ENCODE measurements around the gene CRYL1. TPM values are rescaled to one million over a fixed set of nuclear protein-coding genes. Genes with fewer than 3 reads are reported as not detected.

Gene CRYL1
- total RNA-seq, 1 experiment from 2014 or later: 3.7 TPM

GRCh38 chr13:20415306-20415679 is 110.4 kb downstream of the CRYL1 start:
- Histone ChIP-seq H3K79me1 (ENCODE audit: insufficient read depth, low read depth, low read length, poor library complexity, severe bottlenecking) (no peaks in the 10 kb centered on the region), H3K4me1 (ENCODE audit: insufficient read depth, low read length) (no peaks in the 10 kb centered on the region; the same call in 1 of the 2 replicates), H2BK120ac (ENCODE audit: low read depth, low read length, poor library complexity, severe bottlenecking) (no peak overlapping the region), H3K4me2 (ENCODE audit: insufficient read depth, insufficient read length, low read length) (no peak overlapping the region), H3K9me3 (ENCODE audit: control insufficient read depth, low read depth, low read length) (no peaks in the 10 kb centered on the region), H3K14ac (ENCODE audit: insufficient read depth, low read length) (no peak overlapping the region), H3K27ac (ENCODE audit: insufficient read length, low read depth, low read length) (no peak overlapping the region), H2BK15ac (ENCODE audit: low read depth, low read length) (no peak overlapping the region), H3K27me3 (ENCODE audit: insufficient read depth, low read length) (no peaks in the 10 kb centered on the region), H2BK12ac (ENCODE audit: insufficient read length, low read depth, low read length) (no peak overlapping the region), H3K4ac (ENCODE audit: low read depth, low read length) (no peak overlapping the region), H3K9ac (ENCODE audit: extremely low read depth, insufficient read length, low read length) (no peak overlapping the region), H3T11ph (ENCODE audit: low read length) (no peak overlapping the region), H3K23ac (ENCODE audit: insufficient read length, low read depth, low read length) (no peak overlapping the region), H4K91ac (ENCODE audit: insufficient read length, low read depth, low read length) (no peak overlapping the region), H2BK20ac (ENCODE audit: low read depth, low read length, poor library complexity, severe bottlenecking) (no peak overlapping the region), H4K8ac (replicated peaks; ENCODE audit: insufficient read length, low read depth, low read length) (no peak overlapping the region), H3K23me2 (ENCODE audit: insufficient read length, low read depth, low read length, poor library complexity, severe bottlenecking) (no peaks in the 10 kb centered on the region), H2BK5ac (ENCODE audit: insufficient read length, low read length) (no peak overlapping the region), H3K79me2 (ENCODE audit: insufficient read depth, low read length) (no peaks in the 10 kb centered on the region), H4K20me1 (ENCODE audit: control insufficient read depth, insufficient read depth, insufficient read length) (no peaks in the 10 kb centered on the region), H3K18ac (ENCODE audit: insufficient read length, low read depth, low read length) (no peak overlapping the region), H4K5ac (ENCODE audit: insufficient read length, low read depth, low read length) (no peak overlapping the region), H2AK5ac (ENCODE audit: insufficient read length, low read length) (no peak overlapping the region), H3K56ac (ENCODE audit: insufficient read length, low read depth, low read length) (no peak overlapping the region), H2AFZ (ENCODE audit: low read length) (no peak overlapping the region)
- Mint-ChIP-seq H3K4me1 (peaks cover 29% of the 10 kb centered on the region in 2 experiments), H3K27ac (no peak overlapping the region), H3K36me3 (ENCODE audit: insufficient read depth in 1 of 3, low read depth in 3 of 3) (peaks cover 0 to 5% (median 0%) of the 10 kb centered on the region in 3 experiments; a peak in 1 of 7 replicates), H3K27me3 (ENCODE audit: low read depth) (peaks cover 7% of the 10 kb centered on the region), H3K9me3 (no peaks in the 10 kb centered on the region; a peak in 1 of 5 replicates), H3K4me3 (no peak overlapping the region)
- no peak for TF ChIP-seq CTCF (conservative IDR thresholded peaks at IDR 0.05)
- WGBS (ENCODE audit: extremely low coverage, insufficient read length, low lambda C conversion rate): no CpG with 5 or more reads among the region's 31 CpGs
- DNase-seq: no peak
